Measurements from ENCODE around the gene SLAMF1. TPM values are rescaled to one million over a fixed set of nuclear protein-coding genes. Genes with fewer than 3 reads are reported as not detected.

Gene SLAMF1
- total and polyA plus RNA-seq, 12 donors = 0.17 to 3.8 (median 0.32) TPM; not detected in 4

GRCh38 chr1:160672789-160673695, 26.2 kb upstream of the SLAMF1 start:
- no peak for DNase-seq
- peaks cover 0 to 17% (median 3%) of the 10 kb centered on the region in 7 donors for H3K27me3 ChIP-seq
- peak in 2 of 8 donors; percentile 50 for ATAC-seq
- H3K9me3 ChIP-seq = peaks cover 0 to 14% (median 9%) of the 10 kb centered on the region in 11 donors
- H3K4me1 ChIP-seq = peaks cover 0 to 36% (median 0%) of the 10 kb centered on the region in 9 donors
- 52 to 54% methylated on average over 6 of the region's 6 CpGs for WGBS, 2 donors
- peak overlapping the region in 1 of 10 donors; percentile 9 for H3K4me3 ChIP-seq
- intact Hi-C loops (cut with DNase I) = loop anchor here in 4 of 10 donors (10.0 kb wide), 2 partner anchors 162 to 282 kb away; partner anchors contain the start of gene ITLN2 (in 3 of the 4)
- peak overlapping the region in 1 of 10 donors; percentile 72 for H3K27ac ChIP-seq
- no peak for TF ChIP-seq CTCF (IDR thresholded peaks at IDR 0.05)
- peaks cover 0 to 6% (median 0%) of the 10 kb centered on the region in 9 donors for H3K36me3 ChIP-seq

GRCh38 chr1:160671603-160672517, 25.0 kb upstream of the SLAMF1 start:
- no peak overlapping the region for H3K4me3 ChIP-seq

GRCh38 chr1:160670701-160671100, 23.9 kb upstream of the SLAMF1 start:
- no peak for TF ChIP-seq CTCF (IDR thresholded peaks at IDR 0.05)
- 73 to 78% methylated on average over 4 of the region's 4 CpGs for WGBS, 2 donors
- Histone ChIP-seq H3K36me3 (no peaks in the 10 kb centered on the region), H3K27ac (no peak overlapping the region), H3K4me3 (no peak overlapping the region), H3K27me3 (peaks cover 0 to 12% (median 0%) of the 10 kb centered on the region in 7 donors), H3K4me1 (peaks cover 0 to 55% (median 7%) of the 10 kb centered on the region in 9 donors), H3K9me3 (peaks cover 0 to 14% (median 9%) of the 10 kb centered on the region in 11 donors)
- DNase-seq = no peak
- ATAC-seq = no peak
- intact Hi-C loops (cut with DNase I) = loop anchor here in 4 of 10 donors (10.0 kb wide), 2 partner anchors 164 to 284 kb away; partner anchors contain the start of gene ITLN2 (in 3 of the 4)

More at GRCh38 chr1:160671603-160672517, 25.0 kb upstream of the SLAMF1 start:
- Histone ChIP-seq H3K4me1 (peaks cover 0 to 47% (median 0%) of the 10 kb centered on the region in 9 donors), H3K36me3 (no peaks in the 10 kb centered on the region), H3K27ac (peak overlapping the region in 1 of 10 donors; percentile 72), H3K9me3 (peaks cover 0 to 14% (median 9%) of the 10 kb centered on the region in 11 donors), H3K27me3 (peaks cover 0 to 12% (median 0%) of the 10 kb centered on the region in 7 donors)
- WGBS, 2 donors = 56 to 64% methylated on average over 3 of the region's 3 CpGs
- DNase-seq (no peak), ATAC-seq (no peak)
- intact Hi-C loops (cut with DNase I) = loop anchor here in 4 of 10 donors (10.0 kb wide), 2 partner anchors 163 to 283 kb away; partner anchors contain the start of gene ITLN2 (in 3 of the 4)
- no peak for TF ChIP-seq CTCF (IDR thresholded peaks at IDR 0.05)

Data from heart right ventricle (tissue), 16 donors.